ENCODE measurements around the gene KLK5. TPM values are rescaled to one million over a fixed set of nuclear protein-coding genes. Genes with fewer than 3 reads are reported as not detected.

The KLK5 gene
- total RNA-seq, 1 donor from 2014 or later = not detected

DNA sequence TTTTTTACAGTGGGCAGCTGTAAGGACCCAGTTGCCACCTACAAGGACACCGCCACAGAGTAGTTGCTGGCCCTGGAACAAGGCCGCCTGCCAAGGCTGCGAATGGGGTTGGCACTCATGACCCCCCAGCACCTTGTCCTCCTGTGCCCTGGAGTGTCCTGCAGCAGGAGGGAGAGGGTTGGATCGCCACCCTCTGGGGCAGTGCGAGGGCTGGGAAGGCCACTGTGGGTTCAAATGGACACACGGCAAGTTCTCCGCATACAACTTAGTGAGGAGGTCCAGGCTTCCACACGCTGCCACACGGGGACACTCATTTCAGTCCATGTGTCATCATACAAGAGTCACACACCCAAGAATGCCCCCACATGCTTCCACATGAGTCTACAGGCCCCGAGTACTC, 47.6 kb upstream of the KLK5 start:
- H3K4me1 Mint-ChIP-seq = peaks cover 17% of the 10 kb centered on the region
- Histone ChIP-seq H3F3A (ENCODE audit: low read depth) (no peaks in the 10 kb centered on the region), H3K4me3 (no peak overlapping the region), H3K27ac (no peak overlapping the region), H3K9ac (no peak overlapping the region), H3K9me3 (ENCODE audit: low read depth) (no peaks in the 10 kb centered on the region), H3K36me3 (no peaks in the 10 kb centered on the region), H3K4me1 (peaks cover 11% of the 10 kb centered on the region), H4K20me1 (ENCODE audit: low read depth) (no peaks in the 10 kb centered on the region), H3K79me2 (ENCODE audit: low read depth) (no peaks in the 10 kb centered on the region), H3K4me2 (no peak overlapping the region), H3K27me3 (peaks cover 13% of the 10 kb centered on the region), H2AFZ (replicated peaks) (no peak overlapping the region)
- H3K4me3 Mint-ChIP-seq = no peak overlapping the region
- TF ChIP-seq EZH2phosphoT487 (IDR thresholded peaks at IDR 0.05) (no peak), CTCF (IDR thresholded peaks at IDR 0.05) (no peak), EZH2 (IDR thresholded peaks at IDR 0.05) (no peak)
- DNase-seq (ENCODE audit: low spot score) = no peak
- H3K9me3 Mint-ChIP-seq = no peaks in the 10 kb centered on the region
- no peak overlapping the region for H3K27ac Mint-ChIP-seq
- H3K27me3 Mint-ChIP-seq (ENCODE audit: insufficient read depth, low read depth) = peaks cover 15% of the 10 kb centered on the region
- H3K36me3 Mint-ChIP-seq = no peaks in the 10 kb centered on the region

GRCh38 chr19:50998686-50999085, 45.8 kb upstream of the KLK5 start:
- Histone ChIP-seq H3K9me3 (ENCODE audit: low read depth) (no peaks in the 10 kb centered on the region), H3K27ac (no peak overlapping the region), H4K20me1 (ENCODE audit: low read depth) (no peaks in the 10 kb centered on the region), H3K27me3 (peaks cover 3% of the 10 kb centered on the region), H3K36me3 (no peaks in the 10 kb centered on the region), H3K4me1 (peaks cover 11% of the 10 kb centered on the region), H3K4me2 (no peak overlapping the region), H3F3A (ENCODE audit: low read depth) (no peaks in the 10 kb centered on the region), H3K4me3 (no peak overlapping the region), H3K79me2 (ENCODE audit: low read depth) (no peaks in the 10 kb centered on the region), H2AFZ (replicated peaks) (no peak overlapping the region), H3K9ac (no peak overlapping the region)
- H3K27me3 Mint-ChIP-seq (ENCODE audit: insufficient read depth, low read depth) = peaks cover 10% of the 10 kb centered on the region
- no peak for DNase-seq (ENCODE audit: low spot score)
- no peak overlapping the region for H3K27ac Mint-ChIP-seq
- H3K36me3 Mint-ChIP-seq = no peaks in the 10 kb centered on the region
- no peaks in the 10 kb centered on the region for H3K9me3 Mint-ChIP-seq
- peaks cover 17% of the 10 kb centered on the region for H3K4me1 Mint-ChIP-seq
- no peak for TF ChIP-seq CTCF (IDR thresholded peaks at IDR 0.05)
- no peak for TF ChIP-seq EZH2 (IDR thresholded peaks at IDR 0.05)
- H3K4me3 Mint-ChIP-seq = no peak overlapping the region

- Histone ChIP-seq H3F3A (ENCODE audit: low read depth) (no peaks in the 10 kb centered on the region), H3K4me1 (peaks cover 11% of the 10 kb centered on the region), H4K20me1 (ENCODE audit: low read depth) (no peaks in the 10 kb centered on the region), H3K36me3 (no peaks in the 10 kb centered on the region), H3K4me2 (no peak overlapping the region), H3K27ac (no peak overlapping the region), H3K27me3 (peaks cover 3% of the 10 kb centered on the region), H3K9ac (no peak overlapping the region), H3K79me2 (ENCODE audit: low read depth) (no peaks in the 10 kb centered on the region), H3K4me3 (no peak overlapping the region), H3K9me3 (ENCODE audit: low read depth) (no peaks in the 10 kb centered on the region), H2AFZ (replicated peaks) (no peak overlapping the region)
- TF ChIP-seq EZH2phosphoT487 (IDR thresholded peaks at IDR 0.05) = no peak
- no peak overlapping the region for H3K27ac Mint-ChIP-seq
- H3K36me3 Mint-ChIP-seq = no peaks in the 10 kb centered on the region
- H3K4me1 Mint-ChIP-seq = peaks cover 17% of the 10 kb centered on the region
- no peak for DNase-seq (ENCODE audit: low spot score)
- peaks cover 8% of the 10 kb centered on the region for H3K27me3 Mint-ChIP-seq (ENCODE audit: insufficient read depth, low read depth)
- no peak overlapping the region for H3K4me3 Mint-ChIP-seq
- H3K9me3 Mint-ChIP-seq = no peaks in the 10 kb centered on the region
Observed at GRCh38 chr19:50998061-50998460, 45.2 kb upstream of the KLK5 start.

- no peaks in the 10 kb centered on the region for H3K4me1 Mint-ChIP-seq
- no peaks in the 10 kb centered on the region for H3K36me3 Mint-ChIP-seq
- Histone ChIP-seq H3K9me3 (ENCODE audit: low read depth) (no peaks in the 10 kb centered on the region), H2AFZ (replicated peaks) (no peak overlapping the region), H3K4me3 (no peak overlapping the region), H3K36me3 (no peaks in the 10 kb centered on the region), H3K9ac (no peak overlapping the region), H3F3A (ENCODE audit: low read depth) (no peaks in the 10 kb centered on the region), H3K4me2 (no peak overlapping the region), H4K20me1 (ENCODE audit: low read depth) (no peaks in the 10 kb centered on the region), H3K4me1 (no peaks in the 10 kb centered on the region), H3K27me3 (peaks cover 12% of the 10 kb centered on the region), H3K27ac (no peak overlapping the region), H3K79me2 (ENCODE audit: low read depth) (no peaks in the 10 kb centered on the region)
- H3K27me3 Mint-ChIP-seq (ENCODE audit: insufficient read depth, low read depth) = peaks cover 6% of the 10 kb centered on the region
- no peak overlapping the region for H3K4me3 Mint-ChIP-seq
- no peak for DNase-seq (ENCODE audit: low spot score)
- TF ChIP-seq CTCF (IDR thresholded peaks at IDR 0.05) (no peak), EZH2phosphoT487 (IDR thresholded peaks at IDR 0.05) (no peak), EZH2 (IDR thresholded peaks at IDR 0.05) (no peak)
- H3K27ac Mint-ChIP-seq = no peak overlapping the region
- no peaks in the 10 kb centered on the region for H3K9me3 Mint-ChIP-seq
Observed at GRCh38 chr19:50994129-50994528, 41.3 kb upstream of the KLK5 start.
